ENCODE measurements around the gene SIX2. TPM values are rescaled to one million over a fixed set of nuclear protein-coding genes. Genes with fewer than 3 reads are reported as not detected.
A peak's percentile ranks its signal among the peaks of the same experiment; 100 is the strongest.

The SIX2 gene
- total and polyA plus RNA-seq, 4 donors = not detected

GRCh38 chr2:45000921-45001868, 8.1 kb downstream of the SIX2 start:
- Histone ChIP-seq H3K27ac (ENCODE audit: low read depth in 1 of 2, low read length in 2 of 2) (no peak overlapping the region), H3K9me3 (ENCODE audit: control insufficient read depth in 4 of 4, low read length in 3 of 4) (no peaks in the 10 kb centered on the region), H3K27me3 (ENCODE audit: control insufficient read depth in 4 of 4, insufficient read depth in 4 of 4, low read length in 3 of 4) (peaks cover 1 to 50% (median 19%) of the 10 kb centered on the region in 4 donors), H3K36me3 (ENCODE audit: control insufficient read depth in 4 of 4, insufficient read depth in 3 of 4, low read depth in 1 of 4, low read length in 3 of 4) (no peaks in the 10 kb centered on the region), H3K4me1 (ENCODE audit: control insufficient read depth in 4 of 4, insufficient read depth in 4 of 4, low read length in 3 of 4) (peaks cover 12 to 36% (median 24%) of the 10 kb centered on the region in 4 donors), H3K4me3 (ENCODE audit: low read depth in 1 of 3, low read length in 3 of 3) (peak overlapping the region in 1 of 3 donors; percentile 16), H3K9ac (ENCODE audit: low read depth in 1 of 2, low read length in 2 of 2) (no peak overlapping the region)
- no peak for DNase-seq (ENCODE audit: low spot score)
- WGBS = 8% methylated on average over 61 of the region's 61 CpGs
- TF ChIP-seq HNF4A (conservative IDR thresholded peaks at IDR 0.05) (no peak), EGR1 (IDR thresholded peaks at IDR 0.05; ENCODE audit: low read depth in 2 of 2) (no peak), GABPA (IDR thresholded peaks at IDR 0.05 in 1 of 2, conservative IDR thresholded peaks at IDR 0.05 in 1 of 2) (no peak)

GRCh38 chr2:45000341-45000901, 8.8 kb downstream of the SIX2 start:
- Histone ChIP-seq H3K27ac (ENCODE audit: low read depth in 1 of 2, low read length in 2 of 2) (no peak overlapping the region), H3K36me3 (ENCODE audit: control insufficient read depth in 4 of 4, insufficient read depth in 3 of 4, low read depth in 1 of 4, low read length in 3 of 4) (no peaks in the 10 kb centered on the region), H3K9me3 (ENCODE audit: control insufficient read depth in 4 of 4, low read length in 3 of 4) (no peaks in the 10 kb centered on the region), H3K27me3 (ENCODE audit: control insufficient read depth in 4 of 4, insufficient read depth in 4 of 4, low read length in 3 of 4) (peaks cover 0 to 46% (median 16%) of the 10 kb centered on the region in 4 donors), H3K9ac (ENCODE audit: low read depth in 1 of 2, low read length in 2 of 2) (no peak overlapping the region), H3K4me3 (ENCODE audit: low read depth in 1 of 3, low read length in 3 of 3) (peak overlapping the region in 1 of 3 donors; percentile 16), H3K4me1 (ENCODE audit: control insufficient read depth in 4 of 4, insufficient read depth in 4 of 4, low read length in 3 of 4) (peaks cover 12 to 30% (median 22%) of the 10 kb centered on the region in 4 donors)
- WGBS = 18% methylated on average over 36 of the region's 36 CpGs
- DNase-seq (ENCODE audit: low spot score) = no peak
- no peak for TF ChIP-seq FOXA1 (IDR thresholded peaks at IDR 0.05)
- TF ChIP-seq SP1 (IDR thresholded peaks at IDR 0.05) = no peak
- no peak for TF ChIP-seq MAX (IDR thresholded peaks at IDR 0.05)
- TF ChIP-seq JUND (IDR thresholded peaks at IDR 0.05) = no peak
- no peak for TF ChIP-seq NR2F2 (IDR thresholded peaks at IDR 0.05)
- TF ChIP-seq REST (IDR thresholded peaks at IDR 0.05) = no peak
- no peak for TF ChIP-seq ZBTB33 (IDR thresholded peaks at IDR 0.05)
- no peak for TF ChIP-seq ATF3 (IDR thresholded peaks at IDR 0.05)
- TF ChIP-seq YY1 (IDR thresholded peaks at IDR 0.05) = no peak
- no peak for TF ChIP-seq CTCF (IDR thresholded peaks at IDR 0.05; ENCODE audit: low read depth, low read length, missing input control)
- TF ChIP-seq GABPA (IDR thresholded peaks at IDR 0.05 in 1 of 2, conservative IDR thresholded peaks at IDR 0.05 in 1 of 2) = no peak
- TF ChIP-seq HNF4A (conservative IDR thresholded peaks at IDR 0.05) = no peak
- TF ChIP-seq TAF1 (conservative IDR thresholded peaks at IDR 0.05) = no peak
- no peak for TF ChIP-seq RAD21 (IDR thresholded peaks at IDR 0.05)
- TF ChIP-seq FOXA2 (IDR thresholded peaks at IDR 0.05) = no peak
- TF ChIP-seq HNF4G (IDR thresholded peaks at IDR 0.05) = no peak
- no peak for TF ChIP-seq EGR1 (IDR thresholded peaks at IDR 0.05; ENCODE audit: low read depth in 2 of 2)
